Measurements from ENCODE around the gene CCDC51. TPM values are rescaled to one million over a fixed set of nuclear protein-coding genes. Genes with fewer than 3 reads are reported as not detected.

The CCDC51 gene
- total and polyA plus RNA-seq, 2 of the 13 experiments (the other 11 are each of a cell fraction or from before 2014, with no cell fraction given), result 18.1 to 29.4 TPM

DNA sequence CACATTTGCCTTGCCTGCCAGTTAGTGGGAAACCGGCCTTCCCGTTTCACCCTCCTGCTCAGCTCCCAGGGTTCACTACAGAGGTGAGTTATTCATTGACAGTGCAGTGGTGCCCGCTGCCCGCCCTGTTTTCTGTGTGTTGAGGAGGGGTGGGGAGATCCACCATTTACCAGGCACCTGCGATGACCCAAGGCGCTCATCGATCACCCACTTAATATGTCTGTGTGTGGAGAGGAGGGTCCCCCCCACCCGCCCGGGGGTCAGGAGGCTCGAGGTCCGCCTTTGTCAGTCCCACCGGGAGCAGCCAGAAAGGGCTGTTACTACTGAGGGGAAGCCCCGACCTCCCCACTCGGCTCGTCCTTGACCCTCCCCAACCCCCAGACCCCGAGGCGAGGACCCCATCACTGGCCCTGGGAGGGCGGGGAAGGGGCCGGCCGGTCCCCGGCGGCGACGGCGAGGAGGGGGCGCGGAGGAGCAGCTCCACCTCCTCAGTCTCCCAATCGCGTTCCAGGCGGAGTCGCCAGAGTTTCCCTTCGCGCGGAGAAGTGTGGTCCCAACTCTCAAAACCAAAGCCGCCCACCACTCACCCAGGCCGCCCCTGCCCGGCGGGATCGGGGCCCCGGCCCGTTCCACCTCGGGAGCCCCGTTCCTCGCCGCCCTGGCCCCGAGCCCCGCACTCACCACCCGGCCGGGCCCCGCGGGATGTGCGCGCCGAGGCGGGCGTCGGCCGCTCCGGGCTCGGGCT, 11.2 kb downstream of the CCDC51 start (continued):
- TF ChIP-seq ZNF547 (CRISPR knock-in tag; IDR thresholded peaks at IDR 0.05) (no peak), DNMT1 (CRISPR knock-in tag; IDR thresholded peaks at IDR 0.05) (no peak), TRIM24 (CRISPR knock-in tag; IDR thresholded peaks at IDR 0.05) (no peak), RAD21 (CRISPR knock-in tag; IDR thresholded peaks at IDR 0.05) (no peak), ZNF737 (CRISPR knock-in tag; IDR thresholded peaks at IDR 0.05; ENCODE audit: borderline replicate concordance) (no peak), ZNF235 (CRISPR knock-in tag; IDR thresholded peaks at IDR 0.05; ENCODE audit: borderline replicate concordance) (no peak), TAF1 (CRISPR knock-in tag; IDR thresholded peaks at IDR 0.05) (peak; percentile 37), ZNF496 (CRISPR knock-in tag; IDR thresholded peaks at IDR 0.05; ENCODE audit: insufficient replicate concordance) (no peak), ZNF503 (CRISPR knock-in tag; IDR thresholded peaks at IDR 0.05) (no peak), SNAPC2 (CRISPR knock-in tag; IDR thresholded peaks at IDR 0.05) (no peak), MBNL3 (CRISPR knock-in tag; conservative IDR thresholded peaks at IDR 0.05) (no peak), ZNF703 (CRISPR knock-in tag; IDR thresholded peaks at IDR 0.05; ENCODE audit: borderline replicate concordance) (no peak), ZNF670 (CRISPR knock-in tag; IDR thresholded peaks at IDR 0.05; ENCODE audit: borderline replicate concordance) (peak; percentile 70; the same call in 1 of the 2 replicates), KDM5A (IDR thresholded peaks at IDR 0.05; ENCODE audit: borderline replicate concordance, low read length) (no peak), SRSF9 (IDR thresholded peaks at IDR 0.05; ENCODE audit: borderline replicate concordance, insufficient read depth, low read depth, low read length, poor library complexity, severe bottlenecking) (no peak), SSRP1 (CRISPR knock-in tag; IDR thresholded peaks at IDR 0.05) (no peak), GRHL1 (CRISPR knock-in tag; conservative IDR thresholded peaks at IDR 0.05) (no peak), CHD4 (IDR thresholded peaks at IDR 0.05; ENCODE audit: borderline replicate concordance, low read length) (no peak), PCBP2 (optimal IDR thresholded peaks at IDR 0.05; ENCODE audit: low read depth, low read length, poor library complexity, severe bottlenecking) (no peak), ZXDC (CRISPR knock-in tag; IDR thresholded peaks at IDR 0.05) (no peak), ZNF20 (CRISPR knock-in tag; IDR thresholded peaks at IDR 0.05) (no peak), TARDBP (CRISPR knock-in tag; IDR thresholded peaks at IDR 0.05) (peak; percentile 36; the same call in 1 of the 2 replicates)

Measured in HepG2 (cell line).